Fibroblast of gingiva (primary cell): ENCODE measurements around the gene MOSMO.
"Not testable (repeated sequence)": the region's sequence is repeated elsewhere in the genome, so short reads cannot be mapped to it uniquely, and the experiment has no call there.

Experiments used
- DNase-seq: peaks from one replicate; pipeline ENCODE4 v3.0.0-alpha.2; 2011; ENCODE audit warnings: low read depth

MOSMO gene

GRCh38 chr16:22003195-22003594 is 4.7 kb upstream of the MOSMO start:
- no peak for DNase-seq

- DNase-seq = no peak
Observed at GRCh38 chr16:22004341-22004740, 3.6 kb upstream of the MOSMO start.

GRCh38 chr16:22005746-22006145 is 2.2 kb upstream of the MOSMO start:
- DNase-seq = no peak

- DNase-seq = no peak
Observed at GRCh38 chr16:22006636-22007035, 1.3 kb upstream of the MOSMO start.

GRCh38 chr16:22007159-22007508 is 777 bp upstream of the MOSMO start:
- no peak for DNase-seq

GRCh38 chr16:22008215-22009059 is 526 bp downstream of the MOSMO start:
- no peak for DNase-seq

- no peak for DNase-seq
Observed at GRCh38 chr16:22010902-22011301, 3.0 kb downstream of the MOSMO start.

GRCh38 chr16:22012241-22012640 is 4.3 kb downstream of the MOSMO start:
- no peak for DNase-seq

- DNase-seq = no peak
Observed at GRCh38 chr16:22013486-22013885, 5.6 kb downstream of the MOSMO start.

- no peak for DNase-seq
Observed at GRCh38 chr16:22014271-22014873, 6.5 kb downstream of the MOSMO start.

GRCh38 chr16:22016927-22017326 is 9.0 kb downstream of the MOSMO start:
- peak; percentile 9 for DNase-seq

- peak; percentile 18 for DNase-seq
Observed at GRCh38 chr16:22018559-22018958, 10.6 kb downstream of the MOSMO start.

- no peak for DNase-seq
Observed at GRCh38 chr16:22022151-22022550, 14.2 kb downstream of the MOSMO start.

GRCh38 chr16:22023505-22023904 is 15.6 kb downstream of the MOSMO start:
- DNase-seq = no peak

GRCh38 chr16:22024785-22025184 is 16.9 kb downstream of the MOSMO start:
- not testable (repeated sequence) for DNase-seq

GRCh38 chr16:22027633-22028032 is 19.7 kb downstream of the MOSMO start:
- peak; percentile 83 for DNase-seq

- no peak for DNase-seq
Observed at GRCh38 chr16:22029632-22030031, 21.7 kb downstream of the MOSMO start.

GRCh38 chr16:22030087-22030812 is 22.3 kb downstream of the MOSMO start:
- no peak for DNase-seq

GRCh38 chr16:22031483-22032083 is 23.7 kb downstream of the MOSMO start:
- no peak for DNase-seq

GRCh38 chr16:22034503-22034902 is 26.6 kb downstream of the MOSMO start:
- no peak for DNase-seq

GRCh38 chr16:22035153-22035552 is 27.2 kb downstream of the MOSMO start:
- no peak for DNase-seq

GRCh38 chr16:22043882-22044281 is 36.0 kb downstream of the MOSMO start:
- DNase-seq = not testable (repeated sequence)

- DNase-seq = not testable (repeated sequence)
Observed at GRCh38 chr16:22045888-22046287, 38.0 kb downstream of the MOSMO start.
